Amygdala (tissue), 56 donors: ENCODE measurements around the gene SNF8.

Experiments used
- DNase-seq, 56 donors: peaks; one replicate each; lab custom pipeline; 2025; lab: John Stamatoyannopoulos, UW

Gene SNF8

DNA sequence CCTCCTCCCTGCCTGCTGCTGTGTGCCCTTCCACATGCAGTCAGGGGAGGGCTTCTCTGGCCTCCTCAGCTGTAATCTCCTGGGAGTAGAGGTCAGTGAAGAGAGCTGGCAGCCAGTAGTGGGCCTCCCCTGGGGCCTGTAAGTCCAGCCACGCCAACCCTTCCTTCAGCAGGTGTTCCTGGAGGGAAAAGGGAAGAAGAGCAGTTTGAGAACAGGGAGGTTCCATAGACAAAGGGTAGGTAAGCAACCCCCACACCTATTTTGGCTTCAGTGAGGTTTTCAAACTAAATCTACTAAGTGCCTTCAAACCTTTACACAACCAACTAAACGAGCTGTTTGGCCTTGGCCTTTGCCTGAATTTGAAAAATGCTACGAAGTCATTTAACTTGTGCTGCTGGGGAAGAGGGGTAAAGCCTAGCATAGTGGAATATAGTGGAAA, 14.2 kb downstream of the SNF8 start:
- no peak for DNase-seq

GRCh38 chr17:48929812-48930165, 14.9 kb downstream of the SNF8 start:
- DNase-seq: no peak

GRCh38 chr17:48928876-48929811, 15.5 kb downstream of the SNF8 start:
- no peak for DNase-seq

DNA sequence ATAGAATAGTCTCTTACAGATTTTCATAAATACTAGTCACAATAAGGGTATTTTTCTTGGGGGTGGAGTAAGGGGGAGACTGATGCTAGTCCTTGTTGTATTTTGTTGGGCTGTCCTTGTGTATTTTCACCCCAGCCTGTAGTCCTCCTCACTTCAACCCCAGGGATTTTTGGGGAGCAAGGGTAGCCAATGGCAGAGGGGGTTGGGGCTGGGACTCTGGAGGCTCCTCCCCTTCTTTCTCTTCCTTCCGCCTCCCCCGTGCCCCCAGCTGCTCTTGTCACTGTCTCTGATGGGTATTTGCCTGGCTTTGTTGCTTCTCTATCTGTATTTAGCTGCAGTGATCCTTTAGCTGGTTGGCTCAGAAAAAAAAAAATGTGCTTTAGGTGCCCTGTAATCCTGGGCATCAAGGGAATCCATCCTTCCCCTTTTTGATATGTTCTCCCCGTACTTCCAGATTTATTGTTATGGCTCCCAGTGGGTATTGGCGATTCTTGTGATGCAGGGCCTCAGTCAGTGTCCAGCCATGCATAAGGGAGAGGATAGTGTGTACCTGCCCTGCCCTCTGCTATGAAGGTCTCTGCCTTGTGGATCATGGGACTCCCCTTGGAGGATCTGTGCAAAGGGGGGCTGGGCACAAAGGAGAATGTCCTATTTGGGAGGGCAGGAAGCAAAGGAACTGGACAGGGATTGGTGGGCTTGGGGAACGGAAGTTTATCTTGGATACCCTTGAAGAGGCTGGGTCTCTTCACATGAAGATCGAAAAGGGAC, 16.5 kb downstream of the SNF8 start:
- no peak for DNase-seq

GRCh38 chr17:48925991-48926342, 18.7 kb downstream of the SNF8 start:
- no peak for DNase-seq

DNA sequence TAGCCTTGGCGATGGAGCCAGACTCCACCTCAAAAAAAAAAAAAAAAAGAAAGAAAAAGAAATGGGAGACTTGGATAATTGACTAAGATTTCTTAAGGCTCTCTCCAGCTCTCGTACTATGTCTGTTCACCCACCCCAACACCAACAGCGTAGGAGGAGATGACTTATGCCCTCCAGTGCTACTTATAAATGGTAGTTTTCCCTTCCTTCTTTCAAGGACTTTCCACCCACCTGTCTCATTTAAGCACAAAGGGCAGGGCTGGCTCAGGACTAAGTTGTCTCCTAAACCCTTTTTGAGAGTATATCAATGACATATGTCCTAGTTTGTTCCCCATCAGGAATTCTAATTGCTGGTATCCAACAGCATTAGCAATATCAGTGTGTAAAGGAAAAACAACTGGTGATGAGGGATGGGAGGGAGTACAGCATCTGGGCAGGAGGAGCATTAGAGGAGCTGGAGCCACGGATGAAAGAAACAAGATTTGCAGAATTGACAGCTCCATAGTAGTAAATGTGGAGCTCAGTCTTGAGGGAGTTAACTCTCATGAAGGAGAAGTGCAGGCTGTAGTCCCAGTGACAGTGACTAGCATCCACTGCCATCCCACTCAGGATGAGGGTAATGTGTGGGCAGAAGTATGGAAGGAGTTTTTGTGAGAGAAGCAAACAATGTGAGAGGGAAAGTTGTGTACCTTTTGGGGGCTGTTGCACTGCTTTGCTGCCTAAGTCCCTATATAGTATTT, 19.2 kb downstream of the SNF8 start:
- no peak for DNase-seq

DNA sequence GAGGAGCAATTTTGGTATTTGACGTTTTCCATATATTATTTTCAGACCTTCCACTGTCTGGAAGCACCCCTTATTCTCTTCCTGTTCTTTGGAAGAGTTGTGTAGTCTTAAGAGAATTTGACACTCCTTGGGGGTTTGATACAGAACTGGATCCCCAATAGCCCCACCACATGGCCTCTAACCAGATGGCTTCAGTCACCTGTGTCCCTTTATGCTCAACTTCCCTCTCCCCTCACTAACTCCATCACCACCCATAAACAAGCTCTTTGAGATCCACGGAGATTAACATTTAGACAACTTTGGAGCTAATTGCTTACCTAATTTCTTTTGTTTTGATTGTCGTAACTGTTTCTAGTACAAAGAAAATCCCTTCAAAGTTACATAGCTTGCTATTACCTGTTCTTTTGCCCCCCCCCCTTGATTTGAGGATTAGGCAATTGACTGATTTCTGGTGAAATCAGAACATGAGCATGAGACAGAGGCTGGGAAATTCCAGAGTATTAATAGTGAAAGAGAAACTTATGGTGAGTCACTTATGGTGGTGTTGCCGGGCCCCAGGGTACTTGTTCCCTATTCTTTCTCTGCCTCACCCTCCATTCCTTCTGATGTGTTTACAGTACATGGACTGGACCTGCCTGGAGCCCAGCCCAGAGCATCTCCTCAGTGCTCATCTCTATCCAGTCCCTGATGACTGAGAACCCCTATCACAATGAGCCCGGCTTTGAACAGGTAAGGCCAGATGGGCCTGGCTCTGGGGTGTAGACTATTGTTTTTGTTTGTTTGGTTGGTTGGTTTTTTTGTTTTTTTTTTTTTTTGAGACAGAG, 29.0 kb downstream of the SNF8 start:
- peak in 1 of 56 donors; percentile 3 for DNase-seq

GRCh38 chr17:48912476-48912875, 32.2 kb downstream of the SNF8 start:
- no peak for DNase-seq

DNA sequence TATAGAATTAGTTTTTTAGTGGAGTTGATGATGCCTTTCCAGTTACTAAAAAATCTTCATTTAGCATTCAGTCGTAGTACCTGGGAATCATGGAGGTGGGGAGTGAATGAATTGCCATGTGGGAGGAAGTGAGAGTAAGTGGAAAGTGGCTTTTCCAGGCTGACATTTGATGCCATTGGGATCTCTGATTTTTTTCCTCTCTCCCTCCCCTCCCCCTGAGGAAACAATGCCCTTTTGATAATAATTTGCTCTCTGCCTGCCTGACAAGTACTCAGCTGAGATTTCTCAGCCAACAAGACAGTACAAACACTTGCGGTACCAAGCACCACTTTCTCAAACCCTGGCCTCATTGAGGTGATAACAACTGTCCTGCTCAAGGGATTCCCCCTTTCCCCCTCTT, 34.3 kb downstream of the SNF8 start:
- DNase-seq: peak in 21 of 56 donors; percentile 3 to 62 (median 22)

- DNase-seq: no peak
Observed at GRCh38 chr17:48909783-48910182, 34.9 kb downstream of the SNF8 start.

DNA sequence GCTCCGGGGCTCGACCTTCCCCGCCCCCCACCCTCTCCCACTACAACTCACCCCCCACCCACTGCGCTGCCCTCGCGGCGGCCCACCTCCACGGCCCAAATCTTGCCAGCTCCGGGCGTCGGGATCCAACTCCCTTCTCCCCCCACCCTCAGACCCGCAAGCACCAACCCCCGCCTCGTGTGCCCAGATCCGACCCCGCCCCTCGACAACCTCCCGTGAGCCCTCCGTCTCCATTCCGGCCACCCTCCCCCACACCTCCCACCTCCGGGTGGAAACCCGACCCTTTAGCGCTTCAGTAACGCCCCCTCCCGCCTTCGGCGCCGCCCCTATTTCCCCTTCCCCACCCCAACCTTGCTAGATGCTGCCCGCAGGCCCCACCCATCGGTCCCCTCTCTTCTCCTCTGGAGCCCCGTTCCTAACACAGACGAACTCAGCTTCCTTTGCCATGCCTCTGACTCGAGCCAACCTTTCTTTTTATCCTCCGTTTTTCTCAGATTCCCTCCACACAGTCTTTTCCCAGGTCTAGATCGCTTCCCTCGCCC, 35.7 kb downstream of the SNF8 start:
- peak in 41 of 56 donors; percentile 3 to 64 (median 33) for DNase-seq

DNA sequence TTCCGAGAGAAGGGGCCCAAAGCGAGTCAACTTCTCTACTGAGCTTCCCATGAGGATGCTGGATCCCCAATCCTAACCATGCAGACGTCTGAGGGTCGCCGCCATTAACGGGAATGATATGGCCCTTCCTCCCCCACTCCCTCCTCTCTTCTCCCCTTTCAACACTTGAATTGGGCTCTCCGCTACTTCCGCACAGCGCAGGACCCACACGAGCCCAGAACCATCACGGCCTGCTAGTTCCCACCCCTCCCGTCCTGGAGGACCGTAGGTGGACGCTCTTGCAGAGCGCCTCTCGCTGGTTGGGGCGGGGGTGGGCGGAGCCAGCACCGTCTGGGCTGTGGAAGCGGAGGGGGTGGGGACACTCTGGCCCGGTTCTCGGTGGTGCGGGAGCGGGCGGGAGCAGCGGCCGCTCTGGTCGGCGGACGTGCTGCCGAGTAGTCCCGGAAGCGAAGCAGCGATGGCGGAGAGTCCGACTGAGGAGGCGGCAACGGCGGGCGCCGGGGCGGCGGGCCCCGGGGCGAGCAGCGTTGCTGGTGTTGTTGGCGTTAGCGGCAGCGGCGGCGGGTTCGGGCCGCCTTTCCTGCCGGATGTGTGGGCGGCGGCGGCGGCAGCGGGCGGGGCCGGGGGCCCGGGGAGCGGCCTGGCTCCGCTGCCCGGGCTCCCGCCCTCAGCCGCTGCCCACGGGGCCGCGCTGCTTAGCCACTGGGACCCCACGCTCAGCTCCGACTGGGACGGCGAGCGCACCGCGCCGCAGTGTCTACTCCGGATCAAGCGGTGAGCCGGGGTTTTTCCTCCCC, 36.4 kb downstream of the SNF8 start, which contains the start of gene UBE2Z:
Gene UBE2Z (plus strand): TSS at position 361 of the 797 bp plus-strand sequence. CDS start 97 bp downstream, at position 458.
- peak; percentile 41 to 97 (median 93) for DNase-seq

DNA sequence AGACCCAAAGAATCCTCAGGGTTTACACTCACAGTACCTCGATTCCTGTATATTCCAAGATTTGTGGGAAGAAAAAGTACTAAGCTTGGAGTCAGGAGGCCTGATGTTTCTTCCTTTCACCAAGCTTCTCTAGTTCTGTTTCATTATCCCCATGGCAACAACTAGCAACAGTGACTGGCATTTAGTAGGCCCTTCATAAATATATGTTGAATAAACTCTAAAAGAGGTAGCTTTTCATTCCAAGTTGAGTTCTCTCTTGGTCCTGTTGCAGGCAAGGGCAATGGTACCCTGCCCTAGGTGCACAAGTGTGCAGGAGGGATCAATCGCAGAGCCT, 37.0 kb downstream of the SNF8 start:
- no peak for DNase-seq

DNA sequence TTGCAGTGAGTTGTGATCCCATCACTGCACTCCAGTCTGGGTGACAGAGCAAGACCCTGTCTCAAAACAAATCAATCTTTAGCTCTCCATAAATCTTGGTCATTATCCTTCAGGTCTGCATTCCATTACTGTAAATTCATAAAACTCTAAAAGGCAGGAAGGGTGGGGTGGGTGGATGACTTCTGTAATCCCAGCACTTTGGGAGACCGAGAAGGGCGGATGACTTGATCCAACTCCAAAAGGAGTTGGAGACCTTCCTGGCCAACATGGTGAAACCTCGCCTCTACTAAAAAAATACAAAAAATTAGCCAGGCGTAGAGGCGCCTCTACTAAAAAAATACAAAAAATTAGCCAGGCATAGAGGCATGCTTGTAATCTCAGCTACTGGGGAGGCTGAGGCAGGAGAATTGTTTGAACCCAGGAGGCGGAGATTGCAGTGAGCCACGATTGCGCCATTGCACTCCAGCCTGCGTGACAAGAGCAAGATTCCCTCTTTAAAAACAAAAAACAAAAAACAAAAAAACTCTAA, 38.6 kb downstream of the SNF8 start:
- no peak for DNase-seq

DNA sequence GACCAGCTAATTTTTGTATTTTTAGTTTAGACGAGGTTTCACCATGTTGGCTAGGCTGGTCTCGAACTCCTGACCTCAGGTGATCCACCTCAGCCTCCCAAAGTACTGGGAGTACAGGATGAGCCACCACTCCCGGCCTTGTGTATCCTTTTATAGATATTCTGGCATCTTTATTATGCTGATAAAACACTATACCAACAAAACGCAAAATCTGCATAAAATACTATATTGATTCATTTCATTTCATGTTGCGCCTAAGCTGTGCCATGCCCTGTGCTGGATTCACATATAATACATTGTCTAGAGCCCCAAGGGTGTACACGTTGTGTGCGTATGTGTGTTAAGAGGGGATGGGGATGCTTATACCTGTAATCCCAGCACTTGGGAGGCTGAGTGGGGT, 40.2 kb downstream of the SNF8 start:
- no peak for DNase-seq

DNA sequence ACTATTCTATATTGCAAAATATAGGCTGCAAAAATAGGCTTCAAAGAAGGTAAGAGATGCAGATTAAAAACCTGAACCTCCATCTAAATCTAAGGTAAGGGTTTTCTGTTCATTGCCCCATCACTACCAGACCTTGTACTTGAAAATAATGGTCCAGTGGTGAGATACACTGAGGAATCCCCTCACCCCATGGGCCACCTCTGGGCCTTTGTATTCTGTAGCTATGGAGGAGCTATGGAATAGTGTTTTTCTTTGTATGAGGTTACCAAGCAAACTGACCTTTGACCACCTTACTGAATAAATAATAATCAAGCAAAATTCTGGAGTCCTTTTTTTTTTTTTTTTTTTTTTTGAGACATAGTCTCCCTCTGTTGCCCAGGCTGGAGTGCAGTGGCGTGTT, 41.2 kb downstream of the SNF8 start:
- no peak for DNase-seq

DNA sequence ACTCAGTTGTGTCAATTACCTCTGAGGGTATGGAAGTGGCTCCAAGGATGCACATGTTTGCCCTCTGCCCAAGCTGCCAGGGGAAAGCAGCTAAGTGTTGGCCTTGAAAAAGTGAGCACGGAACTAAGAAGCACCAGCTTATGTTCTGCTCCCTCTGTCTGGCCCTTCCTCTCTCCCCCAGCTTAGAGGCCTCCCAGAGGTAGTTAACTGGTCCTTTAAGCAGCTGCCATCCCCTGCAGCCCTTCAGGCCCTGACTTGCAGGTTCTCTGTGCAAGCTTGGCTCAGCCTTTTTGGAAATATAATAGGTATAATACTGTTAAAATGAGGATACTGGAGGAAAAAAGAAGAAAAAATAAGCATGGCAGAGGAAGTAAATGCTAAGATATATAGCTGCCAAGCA, 43.4 kb downstream of the SNF8 start:
- DNase-seq: no peak

DNA sequence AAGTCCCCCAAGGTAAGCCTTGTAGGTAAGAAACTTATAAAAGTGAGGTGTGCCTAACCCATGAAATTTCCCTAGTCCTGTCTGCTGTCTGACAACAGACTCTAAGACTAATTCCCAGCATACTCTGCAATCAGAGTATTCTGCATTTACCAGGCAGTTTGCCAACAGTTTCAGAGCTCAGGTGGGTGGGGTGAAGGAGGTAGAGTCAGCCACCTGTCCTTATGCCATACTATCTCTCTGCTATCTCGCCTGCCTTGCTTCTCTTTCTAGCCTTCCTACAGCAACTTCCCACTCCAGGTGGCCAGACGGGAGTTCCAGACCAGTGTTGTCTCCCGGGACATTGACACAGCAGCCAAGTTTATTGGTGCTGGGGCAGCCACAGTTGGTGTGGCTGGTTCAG, 49.8 kb downstream of the SNF8 start:
- DNase-seq: no peak
